Mesodermal cell (in vitro differentiated cells): ENCODE measurements around the gene RXRA.
A peak's percentile ranks its signal among the peaks of the same experiment; 100 is the strongest.

Source experiments
- H3K27ac ChIP-seq: 2 replicates; pipeline ENCODE4 v1.7.0; 2013; ENCODE audit warnings: mild to moderate bottlenecking, low read depth, low read length, moderate library complexity; ENCODE audit not compliant: severe bottlenecking
- H3K36me3 ChIP-seq: 2 replicates; pipeline ENCODE4 v1.7.1; 2013; ENCODE audit warnings: mild to moderate bottlenecking, low read length, moderate library complexity; ENCODE audit not compliant: control insufficient read depth, insufficient read depth
- H3K4me1 ChIP-seq: one replicate; pipeline ENCODE4 v1.7.1; 2013; ENCODE audit warnings: mild to moderate bottlenecking, low read length; ENCODE audit not compliant: insufficient read depth, control insufficient read depth, poor library complexity, severe bottlenecking
- H3K4me3 ChIP-seq: 2 replicates; pipeline ENCODE4 v1.7.0; 2013; ENCODE audit warnings: low read length, control low read depth, mild to moderate bottlenecking; ENCODE audit not compliant: insufficient read depth, poor library complexity, severe bottlenecking; ENCODE audit errors: extremely low read depth
- H3K9me3 ChIP-seq: 2 replicates; pipeline ENCODE4 v1.7.1; 2013; ENCODE audit warnings: mild to moderate bottlenecking, low read length, moderate library complexity; ENCODE audit not compliant: control insufficient read depth
- WGBS, 2 experiments: methylation state at CpG; one replicate each; pipeline ENCODE4 v1.1.5; 2013; ENCODE audit warnings: missing lambda C conversion rate in 2 of 2; ENCODE audit not compliant: insufficient coverage in 2 of 2; 5-methylcytosine and 5-hydroxymethylcytosine counted together

The RXRA gene

GRCh38 chr9:134327671-134328231 lies 1.5 kb downstream of the RXRA start:
- no peaks in the 10 kb centered on the region for H3K36me3 ChIP-seq
- H3K9me3 ChIP-seq = no peaks in the 10 kb centered on the region
- peaks cover 41% of the 10 kb centered on the region for H3K4me1 ChIP-seq
- H3K27ac ChIP-seq = peak overlapping the region; percentile 73
- peak overlapping the region; percentile 71 for H3K4me3 ChIP-seq
- 87% methylated on average over 6 to 7 of the region's 10 CpGs for WGBS, 2 experiments

- H3K4me3 ChIP-seq = no peak overlapping the region
- WGBS, 2 experiments = 70 to 72% methylated on average over 8 to 14 of the region's 16 CpGs
- no peaks in the 10 kb centered on the region for H3K36me3 ChIP-seq
- peaks cover 38% of the 10 kb centered on the region for H3K4me1 ChIP-seq
- no peaks in the 10 kb centered on the region for H3K9me3 ChIP-seq
- H3K27ac ChIP-seq = peak overlapping the region; percentile 73
These were observed 2.1 kb downstream of the RXRA start for GRCh38 chr9:134328341-134328840.

- WGBS, 2 experiments = 85 to 88% methylated on average over 26 to 27 of the region's 31 CpGs
- peaks cover 33% of the 10 kb centered on the region for H3K4me1 ChIP-seq
These were observed 2.8 kb downstream of the RXRA start for GRCh38 chr9:134328841-134329575.

GRCh38 chr9:134329576-134329855 lies 3.3 kb downstream of the RXRA start:
- no peaks in the 10 kb centered on the region for H3K36me3 ChIP-seq
- H3K27ac ChIP-seq = no peak overlapping the region
- peaks cover 28% of the 10 kb centered on the region for H3K4me1 ChIP-seq
- 93% methylated on average over 6 to 7 of the region's 7 CpGs for WGBS, 2 experiments
- no peaks in the 10 kb centered on the region for H3K9me3 ChIP-seq
- no peak overlapping the region for H3K4me3 ChIP-seq

More at GRCh38 chr9:134328841-134329575, 2.8 kb downstream of the RXRA start:
- Histone ChIP-seq H3K9me3 (no peaks in the 10 kb centered on the region), H3K36me3 (no peaks in the 10 kb centered on the region), H3K27ac (peak overlapping the region; percentile 73), H3K4me3 (no peak overlapping the region)

GRCh38 chr9:134329886-134330285 lies 3.6 kb downstream of the RXRA start:
- 77 to 78% methylated on average over 3 to 5 of the region's 5 CpGs for WGBS, 2 experiments
- peaks cover 25% of the 10 kb centered on the region for H3K4me1 ChIP-seq
- H3K9me3 ChIP-seq = no peaks in the 10 kb centered on the region
- no peak overlapping the region for H3K4me3 ChIP-seq
- H3K36me3 ChIP-seq = no peaks in the 10 kb centered on the region
- H3K27ac ChIP-seq = no peak overlapping the region

DNA sequence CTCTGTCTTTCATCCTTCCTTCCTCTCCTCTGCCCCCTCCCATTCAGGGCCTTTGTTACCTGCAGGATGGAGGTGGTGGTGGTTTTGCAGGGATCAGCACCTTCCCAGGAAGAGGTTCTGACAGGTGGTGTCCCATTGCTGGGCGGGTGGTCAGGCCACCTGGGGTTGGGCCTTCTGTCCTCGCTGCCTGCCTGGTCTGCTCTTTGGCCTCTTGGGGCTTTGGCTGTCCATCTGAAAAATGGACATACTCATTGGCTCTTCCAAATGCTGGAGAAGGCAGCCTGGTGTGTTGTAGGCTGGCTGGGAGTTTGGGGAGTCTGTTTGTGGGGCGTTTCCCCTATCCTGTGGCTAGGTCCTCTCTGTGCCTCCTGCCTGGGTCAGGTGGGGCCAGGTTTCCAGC lies 4.3 kb downstream of the RXRA start:
- Histone ChIP-seq H3K4me1 (peaks cover 25% of the 10 kb centered on the region), H3K4me3 (no peak overlapping the region), H3K9me3 (no peaks in the 10 kb centered on the region), H3K27ac (no peak overlapping the region), H3K36me3 (no peaks in the 10 kb centered on the region)
- 92 to 97% methylated on average over 3 of the region's 3 CpGs for WGBS, 2 experiments

DNA sequence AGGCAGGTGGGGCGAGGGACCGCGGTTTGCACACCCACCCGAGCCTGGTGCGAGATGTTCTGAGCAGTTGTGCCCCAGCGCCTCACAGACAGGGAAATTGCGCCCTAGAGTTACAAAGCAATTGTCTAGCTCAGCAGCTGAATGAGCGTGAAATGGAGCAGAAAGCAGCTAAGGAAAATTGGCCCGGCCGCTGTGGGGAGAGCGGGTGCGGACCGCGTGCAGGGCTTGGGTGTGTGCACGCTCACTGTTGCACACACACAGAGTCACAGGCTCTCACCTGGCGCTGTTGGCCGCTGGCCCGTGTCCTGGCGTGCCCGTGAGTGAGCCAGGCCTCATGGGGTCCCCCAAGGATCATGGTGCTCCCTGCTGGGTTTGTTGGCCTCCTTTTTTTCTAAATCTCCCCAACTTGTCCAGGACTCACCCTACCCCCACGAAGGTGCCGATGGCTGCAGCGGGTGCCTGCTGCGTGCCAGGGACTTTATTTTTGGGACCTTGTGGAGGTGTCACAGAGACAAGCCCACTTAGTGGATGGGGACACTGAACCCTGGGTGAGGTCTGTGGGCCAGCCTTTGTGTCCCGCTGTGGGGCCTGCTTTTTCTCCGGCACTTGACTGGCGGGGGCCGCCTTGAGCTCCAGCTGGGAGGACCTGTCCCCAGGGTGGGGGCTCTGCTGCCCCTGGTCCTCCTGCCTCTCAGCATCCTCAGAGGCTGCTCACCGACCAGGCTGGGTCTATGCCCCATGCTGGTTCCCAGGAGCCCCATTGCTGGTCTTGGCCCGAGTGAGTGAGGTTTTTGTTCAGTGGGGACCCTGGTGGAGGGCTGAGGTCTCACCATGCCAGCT lies 5.2 kb downstream of the RXRA start:
- Histone ChIP-seq H3K27ac (no peak overlapping the region), H3K9me3 (no peaks in the 10 kb centered on the region), H3K36me3 (no peaks in the 10 kb centered on the region), H3K4me1 (peaks cover 25% of the 10 kb centered on the region), H3K4me3 (no peak overlapping the region)
- 98 to 99% methylated on average over 28 to 30 of the region's 30 CpGs for WGBS, 2 experiments

GRCh38 chr9:134332266-134332665 lies 6.0 kb downstream of the RXRA start:
- H3K9me3 ChIP-seq = no peaks in the 10 kb centered on the region
- H3K4me1 ChIP-seq = peaks cover 24% of the 10 kb centered on the region
- no peak overlapping the region for H3K27ac ChIP-seq
- H3K36me3 ChIP-seq = no peaks in the 10 kb centered on the region
- no peak overlapping the region for H3K4me3 ChIP-seq
- WGBS, 2 experiments = 91 to 92% methylated on average over 10 to 11 of the region's 13 CpGs

DNA sequence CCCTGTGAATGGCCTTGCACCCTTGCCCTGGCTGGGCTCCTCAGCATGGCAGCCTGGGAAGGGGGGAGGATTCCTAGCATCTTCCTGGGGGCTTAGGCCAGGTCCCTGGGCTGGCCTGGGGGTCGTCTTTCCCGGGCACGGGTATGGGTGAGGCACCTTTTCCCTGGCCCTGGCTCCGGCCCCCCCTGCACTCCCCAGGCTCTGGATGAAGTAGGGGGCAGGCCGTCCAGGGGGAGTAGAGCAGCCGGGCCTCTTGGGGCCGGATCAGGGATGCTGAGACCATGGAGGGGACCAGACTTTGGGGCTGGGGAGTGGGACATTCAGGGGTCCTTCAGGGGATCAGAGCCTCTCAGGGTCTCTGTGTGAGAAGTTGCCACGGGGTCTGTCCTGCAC lies 6.6 kb downstream of the RXRA start:
- no peaks in the 10 kb centered on the region for H3K9me3 ChIP-seq
- WGBS, 2 experiments = 94 to 96% methylated on average over 5 to 8 of the region's 8 CpGs
- peaks cover 21% of the 10 kb centered on the region for H3K4me1 ChIP-seq
- no peaks in the 10 kb centered on the region for H3K36me3 ChIP-seq
- no peak overlapping the region for H3K27ac ChIP-seq
- no peak overlapping the region for H3K4me3 ChIP-seq

DNA sequence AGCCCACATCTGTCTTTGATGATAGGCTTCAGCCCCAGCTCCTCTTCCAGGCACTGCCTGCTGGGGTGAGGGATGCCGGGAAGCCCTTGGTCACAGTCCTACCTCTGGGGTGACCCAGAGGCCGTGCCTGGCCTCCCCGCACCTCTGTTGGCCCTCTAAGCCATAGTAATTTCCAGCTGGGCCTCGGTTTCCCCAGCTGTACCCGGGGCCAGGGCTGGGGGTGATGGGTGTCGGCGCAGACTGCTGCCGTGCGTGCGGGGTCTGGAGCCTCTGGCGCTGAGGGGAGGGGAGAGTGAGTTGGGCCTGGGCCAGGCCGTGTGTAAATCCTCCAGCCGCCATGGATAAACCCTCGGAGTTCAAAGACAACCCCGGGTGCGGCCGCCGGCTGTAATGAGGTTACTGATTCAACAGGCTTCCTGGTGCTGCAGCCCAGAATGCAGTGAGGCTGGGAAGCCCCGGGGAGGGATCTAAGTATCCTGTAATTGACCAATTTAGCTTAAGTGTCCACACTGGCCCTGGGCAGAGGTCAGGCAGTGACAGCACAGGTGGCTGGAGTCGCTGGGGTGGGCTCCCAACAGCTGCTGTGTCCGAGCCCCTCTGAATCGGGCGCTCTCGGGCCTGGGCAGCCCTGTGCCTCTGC lies 7.1 kb downstream of the RXRA start:
- Histone ChIP-seq H3K36me3 (no peaks in the 10 kb centered on the region), H3K4me3 (no peak overlapping the region), H3K27ac (no peak overlapping the region), H3K4me1 (peaks cover 21% of the 10 kb centered on the region), H3K9me3 (no peaks in the 10 kb centered on the region)
- 95 to 96% methylated on average over 18 to 23 of the region's 24 CpGs for WGBS, 2 experiments
